PC-3 (cell line): ENCODE measurements around the gene FAM180B. TPM values are rescaled to one million over a fixed set of nuclear protein-coding genes. Genes with fewer than 3 reads are reported as not detected.
A peak's percentile ranks its signal among the peaks of the same experiment; 100 is the strongest.

Experiments
- ATAC-seq: fragments of 200-7000 bp; cut with Tn5 transposase; 2 replicates; pipeline ENCODE4 v1.9.1; 2020; ENCODE audit warnings: mild to moderate bottlenecking, moderate library complexity
- BruUV-seq: library from RNA; stranded (reverse); fragments of 400-500 nt; replicated peaks from 2 replicates; lab custom pipeline; 2021; lab: Mats Ljungman, UMichigan
- CTCF ChIA-PET: fragments of 300-600 bp; sonication (Branson Sonifier 250); formaldehyde crosslinking; loops from one replicate; lab custom pipeline; 2022; ENCODE audit warnings: antibody characterized with exemption; lab: Charles Lee
- POLR2A ChIA-PET: fragments of 300-600 bp; sonication (Branson Sonifier 250); formaldehyde crosslinking; loops from one replicate; lab custom pipeline; 2022; ENCODE audit warnings: antibody characterized with exemption; ENCODE audit not compliant: unreplicated experiment; lab: Charles Lee
- DNase-seq: peaks from one replicate; pipeline ENCODE4 v3.0.0-alpha.2; 2015
- H2AFZ ChIP-seq: fragments of 300-600 bp; sonication (generic); 2 replicates; pipeline ENCODE4 v1.6.0; 2016; ENCODE audit warnings: antibody characterized with exemption, low read length
- H3F3A ChIP-seq: fragments of 300-600 bp; sonication (generic); one replicate; pipeline ENCODE4 v1.6.0; 2017; ENCODE audit warnings: antibody characterized with exemption, low read length, control low read depth, mild to moderate bottlenecking; ENCODE audit not compliant: unreplicated experiment
- H3K27ac ChIP-seq: fragments of 300-600 bp; sonication (generic); 2 replicates; pipeline ENCODE4 v1.5.1; 2016; ENCODE audit warnings: mild to moderate bottlenecking, low read length
- H3K27me3 ChIP-seq: fragments of 300-600 bp; sonication (generic); 2 replicates; pipeline ENCODE4 v1.6.1; 2016; ENCODE audit warnings: low read length, mixed read lengths
- H3K36me3 ChIP-seq: fragments of 300-600 bp; sonication (generic); 2 replicates; pipeline ENCODE4 v1.6.1; 2016; ENCODE audit warnings: low read depth, mixed run types, low read length, mixed read lengths
- H3K4me1 ChIP-seq: fragments of 300-600 bp; sonication (generic); 2 replicates; pipeline ENCODE4 v1.5.1; 2016; ENCODE audit warnings: low read length; ENCODE audit not compliant: insufficient read depth
- H3K4me2 ChIP-seq: fragments of 300-600 bp; sonication (generic); 2 replicates; pipeline ENCODE4 v1.6.0; 2016; ENCODE audit warnings: low read length
- H3K4me3 ChIP-seq: fragments of 300-600 bp; sonication (generic); 2 replicates; pipeline ENCODE4 v1.5.1; 2016; ENCODE audit warnings: mild to moderate bottlenecking, low read length, mixed read lengths
- H3K79me2 ChIP-seq: fragments of 300-600 bp; sonication (generic); 2 replicates; pipeline ENCODE4 v1.6.1; 2017; ENCODE audit warnings: low read length, mixed read lengths
- H3K9ac ChIP-seq: fragments of 300-600 bp; sonication (generic); 2 replicates; pipeline ENCODE4 v1.6.0; 2016; ENCODE audit warnings: mild to moderate bottlenecking, low read length
- H3K9me2 ChIP-seq: fragments of 300-600 bp; sonication (generic); replicated peaks from 2 replicates; pipeline ENCODE4 v1.6.1; 2016; ENCODE audit warnings: mixed run types, low read length, mixed read lengths
- H3K9me3 ChIP-seq: fragments of 300-600 bp; sonication (generic); 2 replicates; pipeline ENCODE4 v1.6.1; 2016; ENCODE audit warnings: low read length, mixed read lengths
- H4K20me1 ChIP-seq: fragments of 300-600 bp; sonication (generic); 2 replicates; pipeline ENCODE4 v1.6.1; 2016; ENCODE audit warnings: low read length, mixed read lengths
- CTCF ChIP-seq: fragments of 300-600 bp; sonication (generic); conservative IDR thresholded peaks from 2 replicates; pipeline ENCODE4 v1.5.1; 2017; ENCODE audit warnings: antibody characterized with exemption, low read depth, mild to moderate bottlenecking, low read length
- EZH2 ChIP-seq: fragments of 300-600 bp; sonication (generic); IDR thresholded peaks from one replicate; pipeline ENCODE4 v1.6.1; 2017; ENCODE audit warnings: antibody characterized with exemption, mild to moderate bottlenecking, low read length; ENCODE audit not compliant: unreplicated experiment
- EZH2phosphoT487 ChIP-seq: fragments of 300-600 bp; sonication (generic); IDR thresholded peaks from 2 replicates; pipeline ENCODE4 v1.6.1; 2018; ENCODE audit warnings: mild to moderate bottlenecking, antibody characterized with exemption, low read length, borderline replicate concordance
- intact Hi-C: fragments of 100-400 bp; cut with micrococcal nuclease; formaldehyde crosslinking; loops from 2 replicates; pipeline ENCODE4 v1.9.0; 2023
- total RNA-seq: library from RNA; depleted of rRNA; stranded (reverse); fragments of >200 nt; gene quantifications from 2 replicates; pipeline ENCODE4 v1.2.3, GENCODE V29; 2014

FAM180B gene
- total RNA-seq, 1 experiment from 2014 or later, result not detected

GRCh38 chr11:47593492-47593933, 7.0 kb downstream of the FAM180B start:
- BruUV-seq, result no TSS peak
- intact Hi-C loops, result no loop called here
- Histone ChIP-seq H3K9ac (no peak overlapping the region), H3K27ac (no peak overlapping the region), H3K36me3 (no peaks in the 10 kb centered on the region), H3K4me2 (peak overlapping the region; percentile 60), H3K9me2 (no peaks in the 10 kb centered on the region), H3K27me3 (peaks cover 15% of the 10 kb centered on the region), H3K79me2 (no peaks in the 10 kb centered on the region), H3F3A (no peaks in the 10 kb centered on the region), H4K20me1 (no peaks in the 10 kb centered on the region), H3K4me3 (no peak overlapping the region), H2AFZ (no peak overlapping the region), H3K4me1 (no peaks in the 10 kb centered on the region), H3K9me3 (no peaks in the 10 kb centered on the region)
- DNase-seq (no peak), ATAC-seq (no peak)
- ChIA-PET CTCF (no interaction called here), POLR2A (no interaction called here)
- TF ChIP-seq EZH2phosphoT487 (no peak), EZH2 (no peak), CTCF (no peak)

- intact Hi-C loops, result no loop called here
- Histone ChIP-seq H3K27ac (no peak within 1 kb of the TSS), H3F3A (no peaks in the 10 kb centered on the region), H2AFZ (no peak within 1 kb of the TSS), H3K27me3 (peaks cover 15% of the 10 kb centered on the region), H3K36me3 (no peaks in the 10 kb centered on the region), H3K9me3 (no peaks in the 10 kb centered on the region), H4K20me1 (no peaks in the 10 kb centered on the region), H3K4me3 (peak within 1 kb of the TSS; percentile 27; the same call in 1 of the 2 replicates), H3K79me2 (no peaks in the 10 kb centered on the region), H3K4me2 (peak within 1 kb of the TSS; percentile 60), H3K4me1 (no peaks in the 10 kb centered on the region), H3K9me2 (no peaks in the 10 kb centered on the region), H3K9ac (no peak within 1 kb of the TSS)
- TF ChIP-seq CTCF (no peak), EZH2phosphoT487 (no peak), EZH2 (no peak)
- no peak for DNase-seq
- no TSS peak for BruUV-seq
- POLR2A ChIA-PET, result no interaction called here
- ATAC-seq, result no peak
- CTCF ChIA-PET, result no interaction called here
Measured at GRCh38 chr11:47593934-47594855, 7.7 kb downstream of the FAM180B start, which contains the start of gene C1QTNF4. C1QTNF4 (minus strand) TSS chr11:47594411; CDS start chr11:47590810, 3,601 bp downstream.

GRCh38 chr11:47595029-47595428, 8.6 kb downstream of the FAM180B start:
- H2AFZ ChIP-seq, result no peak overlapping the region
- no peaks in the 10 kb centered on the region for H3K4me1 ChIP-seq
- DNase-seq (no peak), ATAC-seq (no peak)
- H3K9me2 ChIP-seq, result no peaks in the 10 kb centered on the region
- POLR2A ChIA-PET, result no interaction called here
- H3K27ac ChIP-seq, result no peak overlapping the region
- H3K4me3 ChIP-seq, result no peak overlapping the region
- CTCF ChIA-PET, result no interaction called here
- H3K79me2 ChIP-seq, result no peaks in the 10 kb centered on the region
- H3K9me3 ChIP-seq, result no peaks in the 10 kb centered on the region
- H4K20me1 ChIP-seq, result no peaks in the 10 kb centered on the region
- peaks cover 15% of the 10 kb centered on the region for H3K27me3 ChIP-seq
- intact Hi-C loops, result no loop called here
- H3K36me3 ChIP-seq, result no peaks in the 10 kb centered on the region
- no peak overlapping the region for H3K4me2 ChIP-seq
- BruUV-seq, result no TSS peak
- H3K9ac ChIP-seq, result no peak overlapping the region
- TF ChIP-seq EZH2, result no peak
- TF ChIP-seq EZH2phosphoT487, result no peak
- TF ChIP-seq CTCF, result no peak
- H3F3A ChIP-seq, result no peaks in the 10 kb centered on the region
